Peyer's patch (tissue), 4 donors: ENCODE measurements around the gene SLC6A3. TPM values are rescaled to one million over a fixed set of nuclear protein-coding genes. Genes with fewer than 3 reads are reported as not detected.

ENCODE experiments used
- DNase-seq, 3 donors: peaks; one replicate each; pipeline ENCODE4 v3.0.0-alpha.2; 2017 to 2019
- H3K27ac ChIP-seq, 4 donors: fragments of 200-600 bp; sonication (generic); one replicate each; pipeline ENCODE4 v1.5.1; 2016 to 2019
- H3K27me3 ChIP-seq, 2 donors: fragments of 200-600 bp; sonication (generic); one replicate each; pipeline ENCODE4 v1.5.1; 2019
- H3K36me3 ChIP-seq, 3 donors: fragments of 200-600 bp; sonication (generic); one replicate each; pipeline ENCODE4 v1.5.1; 2016 to 2019
- H3K4me1 ChIP-seq, 4 donors: fragments of 200-600 bp; sonication (generic); one replicate each; pipeline ENCODE4 v1.5.1; 2016 to 2019
- H3K4me3 ChIP-seq, 4 donors: fragments of 200-600 bp; sonication (generic); 1 replicate in 3 of 4; 2 replicates in 1 of 4; pipeline ENCODE4 v1.5.1; 2016 to 2019; ENCODE audit warnings: mild to moderate bottlenecking in 1 of 4
- H3K9me3 ChIP-seq, 4 donors: fragments of 200-600 bp; sonication (generic); one replicate each; pipeline ENCODE4 v1.5.1; 2016 to 2019; ENCODE audit warnings: mild to moderate bottlenecking in 1 of 4
- CTCF ChIP-seq, 6 experiments: fragments of 450-650 bp in 4 of 6; fragments of 200-600 bp in 2 of 6; sonication (generic) in 1 of 6; IDR thresholded peaks; one replicate each; pipeline ENCODE4 v1.5.1; 2017 to 2019; ENCODE audit warnings: antibody characterized with exemption in 6 of 6, mild to moderate bottlenecking in 3 of 6, moderate library complexity in 1 of 6
- POLR2A ChIP-seq, 2 donors: fragments of 450-650 bp; IDR thresholded peaks; one replicate each; pipeline ENCODE4 v1.5.1; 2017; ENCODE audit warnings: antibody characterized with exemption in 2 of 2, mild to moderate bottlenecking in 2 of 2, moderate library complexity in 2 of 2
- total RNA-seq, 4 donors: library from RNA; depleted of rRNA; stranded (reverse); fragments of >200 nt; gene quantifications; one replicate each; pipeline ENCODE4 v1.1.0, GENCODE V29; 2016

SLC6A3 gene
- total RNA-seq, 4 donors from 2014 or later = 0.40 to 0.70 TPM; not detected in 2

GRCh38 chr5:1471240-1471853, 26.1 kb upstream of the SLC6A3 start:
- Histone ChIP-seq H3K27ac (no peak overlapping the region), H3K9me3 (no peaks in the 10 kb centered on the region), H3K36me3 (peaks cover 0 to under 1% (median 0%) of the 10 kb centered on the region in 3 donors), H3K4me3 (no peak overlapping the region), H3K27me3 (no peaks in the 10 kb centered on the region), H3K4me1 (no peaks in the 10 kb centered on the region)
- peak in 1 of 3 donors; percentile 36 for DNase-seq
- TF ChIP-seq POLR2A (IDR thresholded peaks at IDR 0.05) = no peak
- TF ChIP-seq CTCF (IDR thresholded peaks at IDR 0.05) = no peak

GRCh38 chr5:1470762-1471211, 25.5 kb upstream of the SLC6A3 start:
- H3K36me3 ChIP-seq = peaks cover 0 to 6% (median 0%) of the 10 kb centered on the region in 3 donors
- H3K4me1 ChIP-seq = no peaks in the 10 kb centered on the region
- H3K4me3 ChIP-seq = no peak overlapping the region
- H3K9me3 ChIP-seq = no peaks in the 10 kb centered on the region
- H3K27ac ChIP-seq = no peak overlapping the region
- no peaks in the 10 kb centered on the region for H3K27me3 ChIP-seq
- peak in 2 of 3 donors; percentile 29 to 51 for DNase-seq
- no peak for TF ChIP-seq POLR2A (IDR thresholded peaks at IDR 0.05)
- TF ChIP-seq CTCF (IDR thresholded peaks at IDR 0.05) = no peak

- DNase-seq = peak in 2 of 3 donors; percentile 37 to 45
- Histone ChIP-seq H3K4me3 (no peak overlapping the region), H3K36me3 (peaks cover 0 to 11% (median 0%) of the 10 kb centered on the region in 3 donors), H3K27me3 (no peaks in the 10 kb centered on the region), H3K27ac (no peak overlapping the region), H3K9me3 (no peaks in the 10 kb centered on the region), H3K4me1 (no peaks in the 10 kb centered on the region)
- TF ChIP-seq CTCF (IDR thresholded peaks at IDR 0.05) (no peak), POLR2A (IDR thresholded peaks at IDR 0.05) (no peak)
These were observed 23.6 kb upstream of the SLC6A3 start for GRCh38 chr5:1468629-1469527.

- Histone ChIP-seq H3K27ac (no peak overlapping the region), H3K36me3 (peaks cover 0 to 18% (median 0%) of the 10 kb centered on the region in 3 donors), H3K4me1 (no peaks in the 10 kb centered on the region), H3K27me3 (no peaks in the 10 kb centered on the region), H3K9me3 (no peaks in the 10 kb centered on the region), H3K4me3 (no peak overlapping the region)
- TF ChIP-seq CTCF (IDR thresholded peaks at IDR 0.05) (peak in 5 of 6 experiments; percentile 21 to 55 (median 51)), POLR2A (IDR thresholded peaks at IDR 0.05) (no peak)
- DNase-seq = peak; percentile 35 to 58 (median 53)
These were observed 23.0 kb upstream of the SLC6A3 start for GRCh38 chr5:1468247-1468612.

- Histone ChIP-seq H3K36me3 (peaks cover 0 to 24% (median 0%) of the 10 kb centered on the region in 3 donors), H3K4me1 (no peaks in the 10 kb centered on the region), H3K27me3 (no peaks in the 10 kb centered on the region), H3K9me3 (no peaks in the 10 kb centered on the region), H3K4me3 (no peak overlapping the region), H3K27ac (no peak overlapping the region)
- TF ChIP-seq POLR2A (IDR thresholded peaks at IDR 0.05) (no peak), CTCF (IDR thresholded peaks at IDR 0.05) (no peak)
- DNase-seq = peak in 2 of 3 donors; percentile 44 to 45
These were observed 22.4 kb upstream of the SLC6A3 start for GRCh38 chr5:1467341-1468246.
